Neural cell (in vitro differentiated cells): ENCODE measurements around the gene TBC1D22B. TPM values are rescaled to one million over a fixed set of nuclear protein-coding genes. Genes with fewer than 3 reads are reported as not detected.

ENCODE experiments used
- H2AFZ ChIP-seq: fragments of 200-600, 300-800 bp; sonication (generic), shearing (Covaris generic); 2 replicates; pipeline ENCODE4 v1.6.0; 2014; ENCODE audit warnings: low read depth, mild to moderate bottlenecking, antibody characterized with exemption, low read length, moderate library complexity
- H3F3A ChIP-seq: fragments of 200-600 bp; shearing (Covaris generic); 2 replicates; pipeline ENCODE4 v1.6.1; 2016; ENCODE audit warnings: mild to moderate bottlenecking, moderate library complexity, mixed read lengths, antibody characterized with exemption, low read length; ENCODE audit not compliant: insufficient read depth, poor library complexity, severe bottlenecking
- H3K27ac ChIP-seq: fragments of 200-600, 300-800 bp; sonication (generic), shearing (Covaris generic); 2 replicates; pipeline ENCODE4 v1.5.1; 2014; ENCODE audit warnings: mild to moderate bottlenecking, low read length, moderate library complexity
- H3K27me3 ChIP-seq: fragments of 300-800, 200-600 bp; sonication (generic), shearing (Covaris generic); 2 replicates; pipeline ENCODE4 v1.6.0; 2014; ENCODE audit warnings: mild to moderate bottlenecking, low read depth, low read length, moderate library complexity; ENCODE audit not compliant: insufficient read depth
- H3K36me3 ChIP-seq: fragments of 300-800, 200-600 bp; sonication (generic), shearing (Covaris generic); 2 replicates; pipeline ENCODE4 v1.5.1; 2014; ENCODE audit warnings: mild to moderate bottlenecking, antibody characterized with exemption, low read length, moderate library complexity; ENCODE audit not compliant: insufficient read depth
- H3K4me2 ChIP-seq: fragments of 300-800, 200-600 bp; sonication (generic), shearing (Covaris generic); 2 replicates; pipeline ENCODE4 v1.6.0; 2014; ENCODE audit warnings: mild to moderate bottlenecking, low read length
- H3K4me3 ChIP-seq: fragments of 300-800, 200-600 bp; sonication (generic), shearing (Covaris generic); 2 replicates; pipeline ENCODE4 v1.5.1; 2014; ENCODE audit warnings: mild to moderate bottlenecking, low read length, moderate library complexity
- H3K79me2 ChIP-seq: fragments of 200-600 bp; shearing (Covaris generic); replicated peaks from 2 replicates; pipeline ENCODE4 v1.6.0; 2014; ENCODE audit warnings: mild to moderate bottlenecking, low read length, moderate library complexity; ENCODE audit not compliant: insufficient read depth
- H3K9ac ChIP-seq: fragments of 300-800, 200-600 bp; sonication (generic), shearing (Covaris generic); 2 replicates; pipeline ENCODE4 v1.6.1; 2016; ENCODE audit warnings: mild to moderate bottlenecking, low read length, mixed read lengths
- H3K9me2 ChIP-seq: fragments of 200-600 bp; shearing (Covaris generic); 2 replicates; pipeline ENCODE4 v1.6.1; 2016; ENCODE audit warnings: mild to moderate bottlenecking, low read length, mixed read lengths; ENCODE audit not compliant: insufficient read depth
- H3K9me3 ChIP-seq: fragments of 200-600, 300-800 bp; sonication (generic), shearing (Covaris generic); 2 replicates; pipeline ENCODE4 v1.6.1; 2016; ENCODE audit warnings: mild to moderate bottlenecking, mixed run types, low read length, moderate library complexity, mixed read lengths
- H4K20me1 ChIP-seq: fragments of 200-600 bp; shearing (Covaris generic); 2 replicates; pipeline ENCODE4 v1.6.1; 2016; ENCODE audit warnings: mild to moderate bottlenecking, mixed run types; ENCODE audit not compliant: insufficient read depth
- EP300 ChIP-seq: fragments of 450-650 bp; conservative IDR thresholded peaks from 2 replicates; pipeline ENCODE4 v1.6.1; 2014; ENCODE audit warnings: antibody characterized with exemption, mild to moderate bottlenecking, moderate library complexity; ENCODE audit not compliant: poor library complexity, severe bottlenecking
- EZH2 ChIP-seq: fragments of 200-600, 300-800 bp; shearing (Covaris generic), sonication (generic); IDR thresholded peaks from 2 replicates; pipeline ENCODE4 v1.6.1; 2014; ENCODE audit warnings: antibody characterized with exemption, low read length, borderline replicate concordance, mild to moderate bottlenecking; ENCODE audit not compliant: insufficient read depth, poor library complexity, severe bottlenecking
- MXI1 ChIP-seq: fragments of 450-650 bp; conservative IDR thresholded peaks from 2 replicates; pipeline ENCODE4 v1.6.1; 2014; ENCODE audit warnings: antibody characterized with exemption, mild to moderate bottlenecking; ENCODE audit not compliant: poor library complexity, severe bottlenecking
- POLR2AphosphoS5 ChIP-seq: IDR thresholded peaks from 2 replicates; pipeline ENCODE4 v1.6.1; 2012
- RAD21 ChIP-seq: fragments of 450-650 bp; conservative IDR thresholded peaks from 2 replicates; pipeline ENCODE4 v1.6.1; 2014; ENCODE audit warnings: antibody characterized with exemption, mild to moderate bottlenecking, moderate library complexity
- SMC3 ChIP-seq: fragments of 450-650 bp; conservative IDR thresholded peaks from 2 replicates; pipeline ENCODE4 v1.6.1; 2014; ENCODE audit warnings: antibody characterized with exemption, mild to moderate bottlenecking, moderate library complexity; ENCODE audit not compliant: poor library complexity
- TAF1 ChIP-seq: IDR thresholded peaks from 2 replicates; pipeline ENCODE4 v1.6.1; 2012; ENCODE audit warnings: low read depth
- polyA plus RNA-seq: library from polyadenylated mRNA; depleted of rRNA; stranded (reverse); fragments of >200 nt; gene quantifications from 2 replicates; pipeline ENCODE4 v1.2.3, GENCODE V29; 2014
- TF ChIP-seq, protein P1 (sequence below): fragments of 450-650 bp; IDR thresholded peaks from 2 replicates; pipeline ENCODE4 v1.5.1; 2014; ENCODE audit warnings: antibody characterized with exemption, mild to moderate bottlenecking, moderate library complexity; ENCODE audit not compliant: poor library complexity, severe bottlenecking
- TF ChIP-seq, protein P2 (sequence below): IDR thresholded peaks from 2 replicates; pipeline ENCODE4 v1.6.1; 2012; ENCODE audit warnings: borderline replicate concordance

The TBC1D22B gene
- polyA plus RNA-seq, 1 donor from 2014 or later = 10.6 TPM

DNA sequence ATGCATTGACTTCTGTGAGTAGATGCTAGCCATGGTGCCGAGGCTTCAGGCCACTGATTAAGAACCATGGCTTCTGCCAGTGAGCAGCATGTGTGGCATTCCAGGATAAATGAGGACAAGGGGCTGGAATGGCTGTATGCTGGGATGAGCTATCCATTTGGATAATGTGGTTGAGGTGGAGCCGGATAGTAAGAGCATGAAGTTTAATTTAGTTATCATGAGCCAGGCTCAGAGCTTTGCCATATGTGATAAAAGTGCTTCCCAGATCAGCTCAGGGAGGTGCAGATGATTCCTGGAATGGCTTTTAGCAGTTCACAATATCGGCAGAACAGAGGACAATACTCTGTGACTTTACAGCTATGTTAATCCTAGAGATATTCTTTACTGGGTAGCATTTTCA lies 61.6 kb downstream of the TBC1D22B start (continued):
- TF ChIP-seq EZH2 (no peak), TAF1 (no peak), SMC3 (no peak), POLR2AphosphoS5 (no peak), EP300 (no peak)

DNA sequence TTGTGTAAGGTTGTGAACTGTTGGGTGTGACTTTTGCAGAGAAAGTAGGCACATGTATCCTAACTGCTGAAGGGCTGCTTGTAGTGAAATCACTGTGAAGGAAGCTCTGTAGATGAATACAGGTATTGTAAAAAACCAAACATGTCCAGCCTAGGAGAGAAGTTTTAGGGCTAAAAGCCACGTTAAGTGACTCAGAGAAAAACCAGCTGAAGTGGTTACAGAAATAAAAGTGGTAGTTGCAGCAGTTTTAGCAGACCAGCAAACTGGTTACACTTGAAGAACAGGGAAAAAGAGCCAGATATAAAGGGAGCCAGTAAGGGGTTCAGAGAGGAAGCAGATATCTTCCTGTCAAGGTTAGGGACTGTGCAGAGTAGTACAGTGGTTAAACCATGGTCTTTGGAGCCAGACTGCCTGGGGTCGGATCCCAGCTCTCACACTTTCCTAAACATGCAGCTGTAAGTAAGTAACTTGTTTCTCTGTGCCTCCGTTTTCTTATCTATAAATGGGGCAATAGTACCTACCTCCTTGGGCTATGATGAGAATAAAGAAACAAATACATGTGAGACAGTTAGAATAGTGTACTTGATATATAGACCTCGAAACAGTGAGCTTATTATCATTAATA lies 62.4 kb downstream of the TBC1D22B start:
- Histone ChIP-seq H3K9me3 (no peaks in the 10 kb centered on the region), H3K9me2 (no peaks in the 10 kb centered on the region), H3K27ac (no peak overlapping the region), H3K9ac (no peak overlapping the region), H2AFZ (no peak overlapping the region), H3K4me3 (no peak overlapping the region), H3K79me2 (no peaks in the 10 kb centered on the region), H3F3A (no peaks in the 10 kb centered on the region), H3K4me2 (no peak overlapping the region), H3K27me3 (no peaks in the 10 kb centered on the region), H3K36me3 (peaks cover 3% of the 10 kb centered on the region), H4K20me1 (no peaks in the 10 kb centered on the region)
- TF ChIP-seq EZH2 = no peak
- TF ChIP-seq RAD21 = no peak
- TF ChIP-seq SMC3 = no peak
- TF ChIP-seq TAF1 = no peak
- no peak for TF ChIP-seq MXI1
- TF ChIP-seq, protein P1, sequence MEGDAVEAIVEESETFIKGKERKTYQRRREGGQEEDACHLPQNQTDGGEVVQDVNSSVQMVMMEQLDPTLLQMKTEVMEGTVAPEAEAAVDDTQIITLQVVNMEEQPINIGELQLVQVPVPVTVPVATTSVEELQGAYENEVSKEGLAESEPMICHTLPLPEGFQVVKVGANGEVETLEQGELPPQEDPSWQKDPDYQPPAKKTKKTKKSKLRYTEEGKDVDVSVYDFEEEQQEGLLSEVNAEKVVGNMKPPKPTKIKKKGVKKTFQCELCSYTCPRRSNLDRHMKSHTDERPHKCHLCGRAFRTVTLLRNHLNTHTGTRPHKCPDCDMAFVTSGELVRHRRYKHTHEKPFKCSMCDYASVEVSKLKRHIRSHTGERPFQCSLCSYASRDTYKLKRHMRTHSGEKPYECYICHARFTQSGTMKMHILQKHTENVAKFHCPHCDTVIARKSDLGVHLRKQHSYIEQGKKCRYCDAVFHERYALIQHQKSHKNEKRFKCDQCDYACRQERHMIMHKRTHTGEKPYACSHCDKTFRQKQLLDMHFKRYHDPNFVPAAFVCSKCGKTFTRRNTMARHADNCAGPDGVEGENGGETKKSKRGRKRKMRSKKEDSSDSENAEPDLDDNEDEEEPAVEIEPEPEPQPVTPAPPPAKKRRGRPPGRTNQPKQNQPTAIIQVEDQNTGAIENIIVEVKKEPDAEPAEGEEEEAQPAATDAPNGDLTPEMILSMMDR = no peak
- no peak for TF ChIP-seq POLR2AphosphoS5
- TF ChIP-seq EP300 = no peak
- TF ChIP-seq, protein P2, sequence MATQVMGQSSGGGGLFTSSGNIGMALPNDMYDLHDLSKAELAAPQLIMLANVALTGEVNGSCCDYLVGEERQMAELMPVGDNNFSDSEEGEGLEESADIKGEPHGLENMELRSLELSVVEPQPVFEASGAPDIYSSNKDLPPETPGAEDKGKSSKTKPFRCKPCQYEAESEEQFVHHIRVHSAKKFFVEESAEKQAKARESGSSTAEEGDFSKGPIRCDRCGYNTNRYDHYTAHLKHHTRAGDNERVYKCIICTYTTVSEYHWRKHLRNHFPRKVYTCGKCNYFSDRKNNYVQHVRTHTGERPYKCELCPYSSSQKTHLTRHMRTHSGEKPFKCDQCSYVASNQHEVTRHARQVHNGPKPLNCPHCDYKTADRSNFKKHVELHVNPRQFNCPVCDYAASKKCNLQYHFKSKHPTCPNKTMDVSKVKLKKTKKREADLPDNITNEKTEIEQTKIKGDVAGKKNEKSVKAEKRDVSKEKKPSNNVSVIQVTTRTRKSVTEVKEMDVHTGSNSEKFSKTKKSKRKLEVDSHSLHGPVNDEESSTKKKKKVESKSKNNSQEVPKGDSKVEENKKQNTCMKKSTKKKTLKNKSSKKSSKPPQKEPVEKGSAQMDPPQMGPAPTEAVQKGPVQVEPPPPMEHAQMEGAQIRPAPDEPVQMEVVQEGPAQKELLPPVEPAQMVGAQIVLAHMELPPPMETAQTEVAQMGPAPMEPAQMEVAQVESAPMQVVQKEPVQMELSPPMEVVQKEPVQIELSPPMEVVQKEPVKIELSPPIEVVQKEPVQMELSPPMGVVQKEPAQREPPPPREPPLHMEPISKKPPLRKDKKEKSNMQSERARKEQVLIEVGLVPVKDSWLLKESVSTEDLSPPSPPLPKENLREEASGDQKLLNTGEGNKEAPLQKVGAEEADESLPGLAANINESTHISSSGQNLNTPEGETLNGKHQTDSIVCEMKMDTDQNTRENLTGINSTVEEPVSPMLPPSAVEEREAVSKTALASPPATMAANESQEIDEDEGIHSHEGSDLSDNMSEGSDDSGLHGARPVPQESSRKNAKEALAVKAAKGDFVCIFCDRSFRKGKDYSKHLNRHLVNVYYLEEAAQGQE = no peak

DNA sequence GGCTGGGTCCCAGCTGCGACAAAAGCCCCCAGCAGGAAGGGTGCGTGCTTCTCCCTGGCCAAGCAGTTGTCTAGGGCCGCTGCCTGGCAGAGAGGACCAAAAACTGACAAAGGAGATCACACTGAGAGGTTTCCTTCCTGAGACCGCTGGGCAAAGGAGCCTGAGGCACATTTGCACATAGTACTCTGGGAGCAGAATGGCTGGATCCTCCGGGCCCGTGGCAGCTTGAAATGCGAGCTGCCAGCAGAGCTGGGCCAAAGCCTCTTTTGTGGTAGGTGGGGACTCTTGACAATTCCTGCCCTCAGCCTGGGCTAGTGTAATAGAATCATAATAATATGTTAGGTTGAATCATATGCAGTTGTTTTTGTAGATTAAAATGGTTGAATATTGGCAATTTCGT lies 63.1 kb downstream of the TBC1D22B start:
- Histone ChIP-seq H3F3A (no peaks in the 10 kb centered on the region), H3K4me2 (no peak overlapping the region), H3K27me3 (no peaks in the 10 kb centered on the region), H3K9me3 (no peaks in the 10 kb centered on the region), H3K36me3 (no peaks in the 10 kb centered on the region), H3K27ac (no peak overlapping the region), H3K4me3 (no peak overlapping the region), H3K79me2 (no peaks in the 10 kb centered on the region), H4K20me1 (no peaks in the 10 kb centered on the region), H3K9me2 (no peaks in the 10 kb centered on the region), H2AFZ (no peak overlapping the region), H3K9ac (no peak overlapping the region)
- no peak for TF ChIP-seq RAD21
- TF ChIP-seq EP300 = no peak
- no peak for TF ChIP-seq TAF1
